ENCODE measurements around the gene C1orf141.

GRCh38 chr1:67060811-67061218 is 74.0 kb downstream of the C1orf141 start:
- no peak for TF ChIP-seq CTCF (IDR thresholded peaks at IDR 0.05; ENCODE audit: low read depth, low read length, missing input control)
- no peak for TF ChIP-seq EGR1 (IDR thresholded peaks at IDR 0.05; ENCODE audit: low read depth in 2 of 2)
- no peak for TF ChIP-seq FOXA2 (IDR thresholded peaks at IDR 0.05)
- TF ChIP-seq ATF3 (IDR thresholded peaks at IDR 0.05) = no peak
- no peak for TF ChIP-seq TAF1 (conservative IDR thresholded peaks at IDR 0.05)
- no peak for TF ChIP-seq MAX (IDR thresholded peaks at IDR 0.05)
- TF ChIP-seq HNF4A (conservative IDR thresholded peaks at IDR 0.05) = no peak
- no peak for TF ChIP-seq ZBTB33 (IDR thresholded peaks at IDR 0.05)
- no peak for TF ChIP-seq YY1 (IDR thresholded peaks at IDR 0.05)
- no peak for TF ChIP-seq FOXA1 (IDR thresholded peaks at IDR 0.05)
- no peak for TF ChIP-seq RAD21 (IDR thresholded peaks at IDR 0.05)

Measured in liver (tissue), 3 donors.